Measurements from ENCODE around the gene NBPF3. TPM values are rescaled to one million over a fixed set of nuclear protein-coding genes. Genes with fewer than 3 reads are reported as not detected.
"Not testable (repeated sequence)": the region's sequence is repeated elsewhere in the genome, so short reads cannot be mapped to it uniquely, and the experiment has no call there.

Gene NBPF3
- total RNA-seq, 1 experiment from 2014 or later, result 21.4 TPM

- no peaks in the 10 kb centered on the region for H3K36me3 Mint-ChIP-seq
- no peaks in the 10 kb centered on the region for H3K9me3 Mint-ChIP-seq
- DNase-seq (ENCODE audit: low spot score), result no peak
- CTCF ChIA-PET, result interaction anchor here (1.0 to 2.0 kb wide), 4 partner anchors 68 to 169 kb away, joined by 4 to 8 read pairs (median 8); no protein-coding TSS in a partner anchor
- POLR2A ChIA-PET, result no interaction called here
- H3K4me1 Mint-ChIP-seq, result peaks cover 15% of the 10 kb centered on the region
- ATAC-seq, result no peak
- TF ChIP-seq SP1 (CRISPR knock-in tag; conservative IDR thresholded peaks at IDR 0.05) (no peak), IRF1 (CRISPR knock-in tag; IDR thresholded peaks at IDR 0.05) (no peak), E2F1 (CRISPR knock-in tag; IDR thresholded peaks at IDR 0.05) (no peak)
- TF ChIP-seq, protein P1, sequence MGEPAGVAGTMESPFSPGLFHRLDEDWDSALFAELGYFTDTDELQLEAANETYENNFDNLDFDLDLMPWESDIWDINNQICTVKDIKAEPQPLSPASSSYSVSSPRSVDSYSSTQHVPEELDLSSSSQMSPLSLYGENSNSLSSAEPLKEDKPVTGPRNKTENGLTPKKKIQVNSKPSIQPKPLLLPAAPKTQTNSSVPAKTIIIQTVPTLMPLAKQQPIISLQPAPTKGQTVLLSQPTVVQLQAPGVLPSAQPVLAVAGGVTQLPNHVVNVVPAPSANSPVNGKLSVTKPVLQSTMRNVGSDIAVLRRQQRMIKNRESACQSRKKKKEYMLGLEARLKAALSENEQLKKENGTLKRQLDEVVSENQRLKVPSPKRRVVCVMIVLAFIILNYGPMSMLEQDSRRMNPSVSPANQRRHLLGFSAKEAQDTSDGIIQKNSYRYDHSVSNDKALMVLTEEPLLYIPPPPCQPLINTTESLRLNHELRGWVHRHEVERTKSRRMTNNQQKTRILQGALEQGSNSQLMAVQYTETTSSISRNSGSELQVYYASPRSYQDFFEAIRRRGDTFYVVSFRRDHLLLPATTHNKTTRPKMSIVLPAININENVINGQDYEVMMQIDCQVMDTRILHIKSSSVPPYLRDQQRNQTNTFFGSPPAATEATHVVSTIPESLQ (CRISPR knock-in tag; IDR thresholded peaks at IDR 0.05), result no peak
- H3K4me3 Mint-ChIP-seq, result peak overlapping the region; percentile 88
- H3K27ac Mint-ChIP-seq, result peak overlapping the region; percentile 95
- peaks cover 36% of the 10 kb centered on the region for H3K27me3 Mint-ChIP-seq (ENCODE audit: low read depth)
Measured at GRCh38 chr1:21439345-21439720, 604 bp upstream of the NBPF3 start.

GRCh38 chr1:21440630-21441125 is 741 bp downstream of the NBPF3 start:
- POLR2A ChIA-PET, H3K27ac Mint-ChIP-seq, ATAC-seq, H3K36me3 Mint-ChIP-seq, H3K9me3 Mint-ChIP-seq: not testable (repeated sequence)
- Mint-ChIP-seq H3K27me3 (ENCODE audit: low read depth) (peaks cover 26% of the 10 kb centered on the region), H3K4me3 (peak overlapping the region; percentile 74), H3K4me1 (peaks cover 15% of the 10 kb centered on the region)
- CTCF ChIA-PET, result interaction anchor here (0.7 to 2.0 kb wide), 8 partner anchors 8 to 170 kb away, joined by 3 to 8 read pairs (median 4); partner anchors contain the start of gene ALPL
- DNase-seq (ENCODE audit: low spot score), result peak; percentile 37

DNA sequence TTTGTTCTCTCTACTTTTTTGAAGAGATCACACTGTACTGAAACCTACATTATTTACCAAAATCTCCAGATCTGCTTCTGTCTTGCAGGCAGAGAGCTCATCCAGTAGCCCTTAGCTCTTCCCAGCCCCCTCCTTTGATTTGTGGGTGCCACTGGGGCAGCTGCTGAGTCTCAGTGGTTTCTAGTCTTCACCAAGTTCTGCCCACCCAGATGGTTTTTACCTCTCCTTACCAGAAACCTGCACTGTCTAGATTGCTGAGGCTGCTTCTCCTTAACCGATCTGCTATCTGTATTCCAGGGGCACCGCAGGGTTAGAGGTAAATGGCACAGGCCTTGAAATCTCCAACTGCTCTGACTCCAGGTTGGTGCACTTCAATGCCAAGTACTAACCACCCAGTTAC is 6.7 kb downstream of the NBPF3 start:
- peaks cover 11% of the 10 kb centered on the region for H3K36me3 Mint-ChIP-seq
- H3K27ac Mint-ChIP-seq; DNase-seq (ENCODE audit: low spot score); H3K4me3 Mint-ChIP-seq; ATAC-seq; CTCF ChIA-PET; H3K4me1 Mint-ChIP-seq; H3K27me3 Mint-ChIP-seq (ENCODE audit: low read depth); H3K9me3 Mint-ChIP-seq; POLR2A ChIA-PET: not testable (repeated sequence)

GRCh38 chr1:21447311-21447710 is 7.4 kb downstream of the NBPF3 start:
- ChIA-PET POLR2A (no interaction called here), CTCF (no interaction called here)
- H3K27me3 Mint-ChIP-seq (ENCODE audit: low read depth), result no peaks in the 10 kb centered on the region
- no peak overlapping the region for H3K27ac Mint-ChIP-seq
- peaks cover 11% of the 10 kb centered on the region for H3K36me3 Mint-ChIP-seq
- H3K9me3 Mint-ChIP-seq, result no peaks in the 10 kb centered on the region
- DNase-seq (ENCODE audit: low spot score) (no peak), ATAC-seq (no peak)
- H3K4me1 Mint-ChIP-seq, result no peaks in the 10 kb centered on the region
- H3K4me3 Mint-ChIP-seq, result no peak overlapping the region
- TF ChIP-seq EMX1 (CRISPR knock-in tag; IDR thresholded peaks at IDR 0.05), result no peak
- TF ChIP-seq MXD4 (CRISPR knock-in tag; IDR thresholded peaks at IDR 0.05; ENCODE audit: borderline replicate concordance), result no peak
- TF ChIP-seq ZNF263 (CRISPR knock-in tag; IDR thresholded peaks at IDR 0.05; ENCODE audit: low read depth), result no peak
- no peak for TF ChIP-seq FOXP1 (CRISPR knock-in tag; IDR thresholded peaks at IDR 0.05; ENCODE audit: borderline replicate concordance)
- TF ChIP-seq ZNF121 (CRISPR knock-in tag; IDR thresholded peaks at IDR 0.05), result no peak
- TF ChIP-seq, protein P2, sequence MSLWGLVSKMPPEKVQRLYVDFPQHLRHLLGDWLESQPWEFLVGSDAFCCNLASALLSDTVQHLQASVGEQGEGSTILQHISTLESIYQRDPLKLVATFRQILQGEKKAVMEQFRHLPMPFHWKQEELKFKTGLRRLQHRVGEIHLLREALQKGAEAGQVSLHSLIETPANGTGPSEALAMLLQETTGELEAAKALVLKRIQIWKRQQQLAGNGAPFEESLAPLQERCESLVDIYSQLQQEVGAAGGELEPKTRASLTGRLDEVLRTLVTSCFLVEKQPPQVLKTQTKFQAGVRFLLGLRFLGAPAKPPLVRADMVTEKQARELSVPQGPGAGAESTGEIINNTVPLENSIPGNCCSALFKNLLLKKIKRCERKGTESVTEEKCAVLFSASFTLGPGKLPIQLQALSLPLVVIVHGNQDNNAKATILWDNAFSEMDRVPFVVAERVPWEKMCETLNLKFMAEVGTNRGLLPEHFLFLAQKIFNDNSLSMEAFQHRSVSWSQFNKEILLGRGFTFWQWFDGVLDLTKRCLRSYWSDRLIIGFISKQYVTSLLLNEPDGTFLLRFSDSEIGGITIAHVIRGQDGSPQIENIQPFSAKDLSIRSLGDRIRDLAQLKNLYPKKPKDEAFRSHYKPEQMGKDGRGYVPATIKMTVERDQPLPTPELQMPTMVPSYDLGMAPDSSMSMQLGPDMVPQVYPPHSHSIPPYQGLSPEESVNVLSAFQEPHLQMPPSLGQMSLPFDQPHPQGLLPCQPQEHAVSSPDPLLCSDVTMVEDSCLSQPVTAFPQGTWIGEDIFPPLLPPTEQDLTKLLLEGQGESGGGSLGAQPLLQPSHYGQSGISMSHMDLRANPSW (CRISPR knock-in tag; conservative IDR thresholded peaks at IDR 0.05; ENCODE audit: low read depth), result no peak
- no peak for TF ChIP-seq HMGA2 (CRISPR knock-in tag; IDR thresholded peaks at IDR 0.05)
- no peak for TF ChIP-seq GRHL2 (CRISPR knock-in tag; IDR thresholded peaks at IDR 0.05; ENCODE audit: insufficient replicate concordance, severe bottlenecking)
- TF ChIP-seq SMAD4 (CRISPR knock-in tag; IDR thresholded peaks at IDR 0.05), result no peak
- no peak for TF ChIP-seq ZNF232 (CRISPR knock-in tag; IDR thresholded peaks at IDR 0.05)
- TF ChIP-seq NR3C1 (CRISPR knock-in tag; conservative IDR thresholded peaks at IDR 0.05; ENCODE audit: low read depth), result no peak
- TF ChIP-seq, protein P3, sequence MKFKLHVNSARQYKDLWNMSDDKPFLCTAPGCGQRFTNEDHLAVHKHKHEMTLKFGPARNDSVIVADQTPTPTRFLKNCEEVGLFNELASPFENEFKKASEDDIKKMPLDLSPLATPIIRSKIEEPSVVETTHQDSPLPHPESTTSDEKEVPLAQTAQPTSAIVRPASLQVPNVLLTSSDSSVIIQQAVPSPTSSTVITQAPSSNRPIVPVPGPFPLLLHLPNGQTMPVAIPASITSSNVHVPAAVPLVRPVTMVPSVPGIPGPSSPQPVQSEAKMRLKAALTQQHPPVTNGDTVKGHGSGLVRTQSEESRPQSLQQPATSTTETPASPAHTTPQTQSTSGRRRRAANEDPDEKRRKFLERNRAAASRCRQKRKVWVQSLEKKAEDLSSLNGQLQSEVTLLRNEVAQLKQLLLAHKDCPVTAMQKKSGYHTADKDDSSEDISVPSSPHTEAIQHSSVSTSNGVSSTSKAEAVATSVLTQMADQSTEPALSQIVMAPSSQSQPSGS (CRISPR knock-in tag; IDR thresholded peaks at IDR 0.05; ENCODE audit: borderline replicate concordance, low read depth), result no peak
- no peak for TF ChIP-seq ZNF512 (CRISPR knock-in tag; IDR thresholded peaks at IDR 0.05; ENCODE audit: borderline replicate concordance)
- TF ChIP-seq ATF1 (CRISPR knock-in tag; IDR thresholded peaks at IDR 0.05), result no peak
- no peak for TF ChIP-seq ZNF416 (CRISPR knock-in tag; IDR thresholded peaks at IDR 0.05)

All from WTC11 (cell line).